Measurements from ENCODE around the gene RALGAPB.

Gene RALGAPB

DNA sequence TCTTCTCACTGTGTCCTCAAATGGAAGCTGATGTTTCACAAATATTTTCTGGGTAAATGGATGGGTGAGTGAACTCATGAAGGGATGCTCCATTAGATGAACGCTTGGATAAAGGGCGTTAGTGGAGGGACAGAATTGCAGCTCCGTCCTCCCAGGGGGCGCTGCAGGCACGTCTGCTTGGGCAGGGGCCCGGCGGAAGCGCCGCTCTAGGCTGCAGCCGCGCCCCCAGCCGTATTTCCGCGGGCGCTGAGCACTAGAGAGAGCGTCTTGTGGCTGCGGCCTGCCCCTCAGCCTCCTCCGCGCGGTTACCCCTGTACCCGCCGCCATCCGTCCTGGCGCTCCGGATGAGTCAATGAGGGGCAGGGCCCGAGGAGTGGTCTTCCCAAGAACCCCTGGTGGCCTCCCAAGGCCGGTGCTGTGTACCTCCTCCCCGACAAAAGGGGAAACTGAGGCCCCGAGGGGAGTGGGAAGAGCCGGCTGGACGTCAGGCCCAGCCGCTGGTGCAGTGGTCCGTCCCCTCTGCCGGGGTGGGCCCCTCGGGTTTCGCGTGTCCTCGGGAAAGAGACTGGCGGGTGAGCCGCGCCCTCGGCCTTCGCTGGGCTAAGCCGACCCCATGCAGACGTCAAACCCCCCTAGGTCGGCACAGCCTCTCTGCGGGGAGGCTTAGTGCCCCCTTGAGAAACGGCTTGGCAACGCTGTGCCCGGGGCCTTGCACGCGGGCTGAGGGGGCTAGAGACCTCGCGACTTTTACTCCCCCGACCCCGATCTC is 26.0 kb upstream of the RALGAPB start:
- TF ChIP-seq, protein P1, sequence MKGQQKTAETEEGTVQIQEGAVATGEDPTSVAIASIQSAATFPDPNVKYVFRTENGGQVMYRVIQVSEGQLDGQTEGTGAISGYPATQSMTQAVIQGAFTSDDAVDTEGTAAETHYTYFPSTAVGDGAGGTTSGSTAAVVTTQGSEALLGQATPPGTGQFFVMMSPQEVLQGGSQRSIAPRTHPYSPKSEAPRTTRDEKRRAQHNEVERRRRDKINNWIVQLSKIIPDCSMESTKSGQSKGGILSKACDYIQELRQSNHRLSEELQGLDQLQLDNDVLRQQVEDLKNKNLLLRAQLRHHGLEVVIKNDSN (IDR thresholded peaks at IDR 0.05): no peak
- TF ChIP-seq TAF1 (IDR thresholded peaks at IDR 0.05; ENCODE audit: low read depth): peak; percentile 98
- peak; percentile 30; the same call in 1 of the 2 replicates for TF ChIP-seq YY1 (IDR thresholded peaks at IDR 0.05; ENCODE audit: low read depth)
- peak; percentile 67 for TF ChIP-seq RAD21 (IDR thresholded peaks at IDR 0.05; ENCODE audit: low read depth)
- TF ChIP-seq TCF12 (IDR thresholded peaks at IDR 0.05; ENCODE audit: low read depth): peak; percentile 78
- TF ChIP-seq TEAD4 (IDR thresholded peaks at IDR 0.05): peak; percentile 53
- no peak for TF ChIP-seq EGR1 (IDR thresholded peaks at IDR 0.05)
- no peak for TF ChIP-seq ZBTB7A (IDR thresholded peaks at IDR 0.05; ENCODE audit: low read depth)
- TF ChIP-seq, protein P2, sequence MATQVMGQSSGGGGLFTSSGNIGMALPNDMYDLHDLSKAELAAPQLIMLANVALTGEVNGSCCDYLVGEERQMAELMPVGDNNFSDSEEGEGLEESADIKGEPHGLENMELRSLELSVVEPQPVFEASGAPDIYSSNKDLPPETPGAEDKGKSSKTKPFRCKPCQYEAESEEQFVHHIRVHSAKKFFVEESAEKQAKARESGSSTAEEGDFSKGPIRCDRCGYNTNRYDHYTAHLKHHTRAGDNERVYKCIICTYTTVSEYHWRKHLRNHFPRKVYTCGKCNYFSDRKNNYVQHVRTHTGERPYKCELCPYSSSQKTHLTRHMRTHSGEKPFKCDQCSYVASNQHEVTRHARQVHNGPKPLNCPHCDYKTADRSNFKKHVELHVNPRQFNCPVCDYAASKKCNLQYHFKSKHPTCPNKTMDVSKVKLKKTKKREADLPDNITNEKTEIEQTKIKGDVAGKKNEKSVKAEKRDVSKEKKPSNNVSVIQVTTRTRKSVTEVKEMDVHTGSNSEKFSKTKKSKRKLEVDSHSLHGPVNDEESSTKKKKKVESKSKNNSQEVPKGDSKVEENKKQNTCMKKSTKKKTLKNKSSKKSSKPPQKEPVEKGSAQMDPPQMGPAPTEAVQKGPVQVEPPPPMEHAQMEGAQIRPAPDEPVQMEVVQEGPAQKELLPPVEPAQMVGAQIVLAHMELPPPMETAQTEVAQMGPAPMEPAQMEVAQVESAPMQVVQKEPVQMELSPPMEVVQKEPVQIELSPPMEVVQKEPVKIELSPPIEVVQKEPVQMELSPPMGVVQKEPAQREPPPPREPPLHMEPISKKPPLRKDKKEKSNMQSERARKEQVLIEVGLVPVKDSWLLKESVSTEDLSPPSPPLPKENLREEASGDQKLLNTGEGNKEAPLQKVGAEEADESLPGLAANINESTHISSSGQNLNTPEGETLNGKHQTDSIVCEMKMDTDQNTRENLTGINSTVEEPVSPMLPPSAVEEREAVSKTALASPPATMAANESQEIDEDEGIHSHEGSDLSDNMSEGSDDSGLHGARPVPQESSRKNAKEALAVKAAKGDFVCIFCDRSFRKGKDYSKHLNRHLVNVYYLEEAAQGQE (IDR thresholded peaks at IDR 0.05; ENCODE audit: low read depth): no peak
- TF ChIP-seq, protein P3, sequence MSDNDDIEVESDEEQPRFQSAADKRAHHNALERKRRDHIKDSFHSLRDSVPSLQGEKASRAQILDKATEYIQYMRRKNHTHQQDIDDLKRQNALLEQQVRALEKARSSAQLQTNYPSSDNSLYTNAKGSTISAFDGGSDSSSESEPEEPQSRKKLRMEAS (IDR thresholded peaks at IDR 0.05): peak; percentile 86
- peak; percentile 26; the same call in 1 of the 2 replicates for TF ChIP-seq EP300 (IDR thresholded peaks at IDR 0.05; ENCODE audit: borderline replicate concordance)
- TF ChIP-seq NFIC (IDR thresholded peaks at IDR 0.05): peak; percentile 45; the same call in 1 of the 2 replicates
- TF ChIP-seq CREB1 (IDR thresholded peaks at IDR 0.05; ENCODE audit: low read depth): no peak
- TF ChIP-seq CEBPB (IDR thresholded peaks at IDR 0.05): no peak
- peak; percentile 14; the same call in 1 of the 2 replicates for TF ChIP-seq FOXM1 (IDR thresholded peaks at IDR 0.05; ENCODE audit: borderline replicate concordance, low read depth)

DNA sequence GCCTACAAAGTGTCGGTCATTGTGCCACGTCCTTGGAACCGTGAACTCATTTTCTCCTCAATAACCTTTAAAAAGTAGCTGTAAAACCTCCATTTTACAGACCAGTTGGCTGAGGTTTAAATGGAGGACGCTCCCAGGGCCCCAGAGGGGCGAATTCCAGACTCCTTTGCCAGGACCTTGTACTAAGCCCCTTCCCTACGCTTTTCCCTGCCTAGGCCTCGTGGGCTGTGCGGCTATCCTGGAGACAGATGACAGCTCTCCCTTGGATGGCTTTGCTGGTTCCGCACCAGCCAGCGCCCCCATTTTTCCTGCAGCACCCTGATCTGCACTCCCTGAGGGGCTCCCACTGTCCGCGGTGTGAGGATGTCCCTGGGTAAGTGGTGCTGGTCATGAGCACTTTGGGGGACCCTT is 25.4 kb upstream of the RALGAPB start:
- TF ChIP-seq ZBTB7A (IDR thresholded peaks at IDR 0.05; ENCODE audit: low read depth) (no peak), CREB1 (IDR thresholded peaks at IDR 0.05; ENCODE audit: low read depth) (no peak), FOXM1 (IDR thresholded peaks at IDR 0.05; ENCODE audit: borderline replicate concordance, low read depth) (no peak), CEBPB (IDR thresholded peaks at IDR 0.05) (no peak)
- TF ChIP-seq, protein P3 (IDR thresholded peaks at IDR 0.05): no peak

- TF ChIP-seq EP300 (IDR thresholded peaks at IDR 0.05; ENCODE audit: borderline replicate concordance): no peak
- no peak for TF ChIP-seq CREB1 (IDR thresholded peaks at IDR 0.05; ENCODE audit: low read depth)
- TF ChIP-seq NFIC (IDR thresholded peaks at IDR 0.05): no peak
- no peak for TF ChIP-seq FOXM1 (IDR thresholded peaks at IDR 0.05; ENCODE audit: borderline replicate concordance, low read depth)
- no peak for TF ChIP-seq ZBTB7A (IDR thresholded peaks at IDR 0.05; ENCODE audit: low read depth)
- TF ChIP-seq TAF1 (IDR thresholded peaks at IDR 0.05; ENCODE audit: low read depth): no peak
- TF ChIP-seq, protein P3 (IDR thresholded peaks at IDR 0.05): no peak
- TF ChIP-seq RAD21 (IDR thresholded peaks at IDR 0.05; ENCODE audit: low read depth): no peak
Observed at GRCh38 chr20:38447931-38448675, 24.5 kb upstream of the RALGAPB start.

GRCh38 chr20:38449046-38449445 is 23.6 kb upstream of the RALGAPB start:
- TF ChIP-seq TCF12 (IDR thresholded peaks at IDR 0.05; ENCODE audit: low read depth) (no peak), EGR1 (IDR thresholded peaks at IDR 0.05) (no peak), FOXM1 (IDR thresholded peaks at IDR 0.05; ENCODE audit: borderline replicate concordance, low read depth) (no peak), NFIC (IDR thresholded peaks at IDR 0.05) (no peak)
- TF ChIP-seq, protein P3 (IDR thresholded peaks at IDR 0.05): no peak

- TF ChIP-seq, protein P1 (IDR thresholded peaks at IDR 0.05): no peak
- TF ChIP-seq RAD21 (IDR thresholded peaks at IDR 0.05; ENCODE audit: low read depth) (no peak), EGR1 (IDR thresholded peaks at IDR 0.05) (peak; percentile 57), EP300 (IDR thresholded peaks at IDR 0.05; ENCODE audit: borderline replicate concordance) (no peak), TAF1 (IDR thresholded peaks at IDR 0.05; ENCODE audit: low read depth) (no peak), TCF12 (IDR thresholded peaks at IDR 0.05; ENCODE audit: low read depth) (no peak), ZBTB7A (IDR thresholded peaks at IDR 0.05; ENCODE audit: low read depth) (no peak), TEAD4 (IDR thresholded peaks at IDR 0.05) (peak; percentile 30), YY1 (IDR thresholded peaks at IDR 0.05; ENCODE audit: low read depth) (no peak), CREB1 (IDR thresholded peaks at IDR 0.05; ENCODE audit: low read depth) (no peak), FOXM1 (IDR thresholded peaks at IDR 0.05; ENCODE audit: borderline replicate concordance, low read depth) (no peak), CEBPB (IDR thresholded peaks at IDR 0.05) (no peak)
- TF ChIP-seq, protein P2 (IDR thresholded peaks at IDR 0.05; ENCODE audit: low read depth): no peak
- TF ChIP-seq, protein P3 (IDR thresholded peaks at IDR 0.05): no peak
Observed at GRCh38 chr20:38450412-38450975, 22.1 kb upstream of the RALGAPB start.

Data from Ishikawa (cell line).